Calu3 (cell line): ENCODE results near the gene SLC30A1. TPM values are rescaled to one million over a fixed set of nuclear protein-coding genes. Genes with fewer than 3 reads are reported as not detected.
"Not testable (repeated sequence)": the region's sequence is repeated elsewhere in the genome, so short reads cannot be mapped to it uniquely, and the experiment has no call there.

Source experiments
- BruUV-seq: library from RNA; stranded (reverse); fragments of 400-500 nt; replicated peaks from 2 replicates; lab custom pipeline; 2021; lab: Mats Ljungman, UMichigan
- CTCF ChIA-PET: fragments of 300-600 bp; sonication (Branson Sonifier 250); formaldehyde crosslinking; loops from one replicate; lab custom pipeline; 2022; ENCODE audit warnings: antibody characterized with exemption; lab: Charles Lee
- DNase-seq: peaks from one replicate; pipeline ENCODE4 v3.0.0; 2022
- H3K27ac Mint-ChIP-seq: one replicate; pipeline ENCODE4 v1.8.0; 2022; ENCODE audit warnings: mixed read lengths; ENCODE audit not compliant: unreplicated experiment
- H3K27me3 Mint-ChIP-seq: one replicate; pipeline ENCODE4 v1.8.0; 2022; ENCODE audit warnings: mixed read lengths; ENCODE audit not compliant: unreplicated experiment
- H3K36me3 Mint-ChIP-seq: one replicate; pipeline ENCODE4 v1.8.0; 2022; ENCODE audit warnings: mild to moderate bottlenecking, moderate library complexity, mixed read lengths; ENCODE audit not compliant: insufficient read depth, unreplicated experiment
- H3K4me1 Mint-ChIP-seq: one replicate; pipeline ENCODE4 v1.8.0; 2022; ENCODE audit warnings: mild to moderate bottlenecking, low read depth, mixed read lengths; ENCODE audit not compliant: unreplicated experiment
- H3K4me3 Mint-ChIP-seq: one replicate; pipeline ENCODE4 v1.8.0; 2022; ENCODE audit warnings: mild to moderate bottlenecking, low read depth, moderate library complexity, mixed read lengths; ENCODE audit not compliant: unreplicated experiment
- H3K9me3 Mint-ChIP-seq: one replicate; pipeline ENCODE4 v1.8.0; 2022; ENCODE audit warnings: low read depth, mixed read lengths; ENCODE audit not compliant: unreplicated experiment
- CTCF ChIP-seq: fragments of 200-600 bp; IDR thresholded peaks from one replicate; pipeline ENCODE4 v1.8.0; 2022; ENCODE audit warnings: antibody characterized with exemption; ENCODE audit not compliant: unreplicated experiment
- intact Hi-C: fragments of 100-400 bp; cut with micrococcal nuclease; formaldehyde crosslinking; loops from one replicate; pipeline ENCODE4 v1.10.0; 2022; ENCODE audit not compliant: unreplicated experiment
- total RNA-seq: library from RNA; stranded (reverse); gene quantifications from 2 replicates; pipeline ENCODE4 v1.2.3, GENCODE V29; 2022

The SLC30A1 gene
- total RNA-seq, 1 experiment from 2014 or later = 15.5 TPM

- Mint-ChIP-seq H3K9me3 (no peaks in the 10 kb centered on the region), H3K36me3 (peaks cover 59% of the 10 kb centered on the region), H3K4me1 (peaks cover 23% of the 10 kb centered on the region), H3K27ac (peak overlapping the region; percentile 92), H3K27me3 (no peaks in the 10 kb centered on the region), H3K4me3 (peak overlapping the region; percentile 95)
- TF ChIP-seq CTCF = no peak
- TSS peak; percentile 25 for BruUV-seq
- intact Hi-C loops = loop anchor here (1.0 kb wide), 1 partner anchor 79 kb away; no protein-coding TSS in a partner anchor
- DNase-seq = no peak
- CTCF ChIA-PET = interaction anchor here (0.6 to 1.7 kb wide), 5 partner anchors 31 to 82 kb away, joined by 3 to 7 read pairs (median 5); no protein-coding TSS in a partner anchor
These were observed 2.2 kb downstream of the SLC30A1 start for GRCh38 chr1:211576717-211577116.

GRCh38 chr1:211574705-211575104 lies 4.3 kb downstream of the SLC30A1 start:
- H3K4me1 Mint-ChIP-seq = peaks cover 11% of the 10 kb centered on the region
- H3K36me3 Mint-ChIP-seq = peaks cover 53% of the 10 kb centered on the region
- no TSS peak for BruUV-seq
- H3K9me3 Mint-ChIP-seq = no peaks in the 10 kb centered on the region
- no peaks in the 10 kb centered on the region for H3K27me3 Mint-ChIP-seq
- DNase-seq = no peak
- no peak overlapping the region for H3K4me3 Mint-ChIP-seq
- intact Hi-C loops = no loop called here
- CTCF ChIA-PET = no interaction called here
- H3K27ac Mint-ChIP-seq = no peak overlapping the region
- no peak for TF ChIP-seq CTCF

- CTCF ChIA-PET = no interaction called here
- DNase-seq = no peak
- H3K9me3 Mint-ChIP-seq = no peaks in the 10 kb centered on the region
- no peak for TF ChIP-seq CTCF
- H3K4me3 Mint-ChIP-seq = no peak overlapping the region
- peaks cover 15% of the 10 kb centered on the region for H3K4me1 Mint-ChIP-seq
- H3K36me3 Mint-ChIP-seq = peaks cover 27% of the 10 kb centered on the region
- H3K27ac Mint-ChIP-seq = no peak overlapping the region
- no TSS peak for BruUV-seq
- no peaks in the 10 kb centered on the region for H3K27me3 Mint-ChIP-seq
- intact Hi-C loops = no loop called here
These were observed 7.0 kb downstream of the SLC30A1 start for GRCh38 chr1:211571998-211572397.

GRCh38 chr1:211570378-211570777 lies 8.6 kb downstream of the SLC30A1 start:
- CTCF ChIA-PET = interaction anchor here (0.7 kb wide), 1 partner anchor 1113 kb away, joined by 3 read pairs; no protein-coding TSS in a partner anchor
- H3K9me3 Mint-ChIP-seq, H3K27ac Mint-ChIP-seq, BruUV-seq, DNase-seq, intact Hi-C loops, H3K4me3 Mint-ChIP-seq, H3K27me3 Mint-ChIP-seq: not testable (repeated sequence)
- Mint-ChIP-seq H3K4me1 (peaks cover 23% of the 10 kb centered on the region), H3K36me3 (peaks cover 11% of the 10 kb centered on the region)

GRCh38 chr1:211566431-211567025 lies 12.4 kb downstream of the SLC30A1 start:
- no peak overlapping the region for H3K4me3 Mint-ChIP-seq
- BruUV-seq = no TSS peak
- no peaks in the 10 kb centered on the region for H3K36me3 Mint-ChIP-seq
- DNase-seq = no peak
- no peak for TF ChIP-seq CTCF
- CTCF ChIA-PET = no interaction called here
- H3K27me3 Mint-ChIP-seq = peaks cover 13% of the 10 kb centered on the region
- H3K27ac Mint-ChIP-seq = no peak overlapping the region
- H3K4me1 Mint-ChIP-seq = peaks cover 18% of the 10 kb centered on the region
- no peaks in the 10 kb centered on the region for H3K9me3 Mint-ChIP-seq
- intact Hi-C loops = no loop called here
